ENCODE results near the gene SSBP3.

GRCh38 chr1:54350360-54350759 lies 55.8 kb downstream of the SSBP3 start:
- no peak for TF ChIP-seq YY1 (IDR thresholded peaks at IDR 0.05; ENCODE audit: insufficient read depth, insufficient read length)
- no peak for TF ChIP-seq SUZ12 (IDR thresholded peaks at IDR 0.05; ENCODE audit: extremely low read depth, insufficient read depth, insufficient read length)
